Effector memory CD4-positive, alpha-beta T cell (primary cell): Measurements from ENCODE around the gene QSOX1.
"Not testable (repeated sequence)": the region's sequence is repeated elsewhere in the genome, so short reads cannot be mapped to it uniquely, and the experiment has no call there.

Experiments
- DNase-seq, 3 donors: peaks; one replicate each; pipeline ENCODE4 v3.0.0-alpha.2; 2020
- H3K27ac ChIP-seq: 2 replicates; pipeline ENCODE4 v1.7.0; 2013; ENCODE audit warnings: mild to moderate bottlenecking, low read length, moderate library complexity; ENCODE audit not compliant: insufficient read depth, poor library complexity, severe bottlenecking
- H3K27me3 ChIP-seq: replicated peaks from 2 replicates; pipeline ENCODE4 v1.7.0; 2013; ENCODE audit warnings: mild to moderate bottlenecking, low read length; ENCODE audit not compliant: insufficient read depth, control insufficient read depth, poor library complexity, severe bottlenecking
- H3K36me3 ChIP-seq: 2 replicates; pipeline ENCODE4 v1.7.0; 2013; ENCODE audit warnings: mild to moderate bottlenecking, low read length, moderate library complexity; ENCODE audit not compliant: control insufficient read depth, insufficient read depth
- H3K4me1 ChIP-seq: 2 replicates; pipeline ENCODE4 v1.7.0; 2013; ENCODE audit warnings: low read length, mild to moderate bottlenecking; ENCODE audit not compliant: control insufficient read depth, insufficient read depth, poor library complexity, severe bottlenecking
- H3K4me3 ChIP-seq: 2 replicates; pipeline ENCODE4 v1.7.0; 2013; ENCODE audit warnings: low read length, low read depth, mild to moderate bottlenecking; ENCODE audit not compliant: insufficient read depth, poor library complexity, severe bottlenecking
- H3K9me3 ChIP-seq: 2 replicates; pipeline ENCODE4 v1.7.0; 2013; ENCODE audit warnings: mild to moderate bottlenecking, low read length, moderate library complexity; ENCODE audit not compliant: control insufficient read depth

QSOX1 gene

GRCh38 chr1:180130651-180131050, 24.0 kb upstream of the QSOX1 start:
- Histone ChIP-seq H3K36me3 (no peaks in the 10 kb centered on the region), H3K9me3 (no peaks in the 10 kb centered on the region), H3K4me1 (no peaks in the 10 kb centered on the region), H3K27ac (no peak overlapping the region), H3K4me3 (no peak overlapping the region), H3K27me3 (peaks cover 5% of the 10 kb centered on the region)
- DNase-seq, result no peak

- H3K9me3 ChIP-seq, result no peaks in the 10 kb centered on the region
- no peak for DNase-seq
- no peaks in the 10 kb centered on the region for H3K36me3 ChIP-seq
- no peak overlapping the region for H3K27ac ChIP-seq
- H3K4me1 ChIP-seq, result no peaks in the 10 kb centered on the region
- peaks cover 5% of the 10 kb centered on the region for H3K27me3 ChIP-seq
- H3K4me3 ChIP-seq, result no peak overlapping the region
Measured at GRCh38 chr1:180131510-180131909, 23.2 kb upstream of the QSOX1 start.

GRCh38 chr1:180133193-180133592, 21.5 kb upstream of the QSOX1 start:
- H3K4me1 ChIP-seq, result no peaks in the 10 kb centered on the region
- no peak overlapping the region for H3K4me3 ChIP-seq
- DNase-seq, result no peak
- H3K27ac ChIP-seq, result no peak overlapping the region
- no peaks in the 10 kb centered on the region for H3K36me3 ChIP-seq
- H3K9me3 ChIP-seq, result no peaks in the 10 kb centered on the region
- H3K27me3 ChIP-seq, result peaks cover 5% of the 10 kb centered on the region

- H3K4me3 ChIP-seq, H3K4me1 ChIP-seq: not testable (repeated sequence)
Measured at GRCh38 chr1:180133688-180134087, 21.0 kb upstream of the QSOX1 start.

GRCh38 chr1:180135535-180135934, 19.1 kb upstream of the QSOX1 start:
- H3K4me3 ChIP-seq, result no peak overlapping the region
- peaks cover 5% of the 10 kb centered on the region for H3K27me3 ChIP-seq
- H3K9me3 ChIP-seq, result no peaks in the 10 kb centered on the region
- DNase-seq, result no peak
- no peaks in the 10 kb centered on the region for H3K36me3 ChIP-seq
- H3K4me1 ChIP-seq, result no peaks in the 10 kb centered on the region
- no peak overlapping the region for H3K27ac ChIP-seq

More at GRCh38 chr1:180133688-180134087, 21.0 kb upstream of the QSOX1 start:
- not testable (repeated sequence) for H3K36me3 ChIP-seq, DNase-seq, H3K9me3 ChIP-seq, H3K27me3 ChIP-seq, H3K27ac ChIP-seq

GRCh38 chr1:180136331-180136967, 18.2 kb upstream of the QSOX1 start:
- Histone ChIP-seq H3K27me3 (peaks cover 5% of the 10 kb centered on the region), H3K36me3 (no peaks in the 10 kb centered on the region), H3K9me3 (no peaks in the 10 kb centered on the region), H3K4me1 (no peaks in the 10 kb centered on the region), H3K27ac (no peak overlapping the region), H3K4me3 (no peak overlapping the region)
- no peak for DNase-seq

GRCh38 chr1:180136968-180137356, 17.7 kb upstream of the QSOX1 start:
- Histone ChIP-seq H3K4me1 (no peaks in the 10 kb centered on the region), H3K27me3 (peaks cover 5% of the 10 kb centered on the region), H3K27ac (no peak overlapping the region), H3K36me3 (no peaks in the 10 kb centered on the region), H3K4me3 (no peak overlapping the region), H3K9me3 (no peaks in the 10 kb centered on the region)
- DNase-seq, result no peak

- Histone ChIP-seq H3K9me3 (no peaks in the 10 kb centered on the region), H3K36me3 (no peaks in the 10 kb centered on the region), H3K27ac (no peak overlapping the region), H3K4me3 (no peak overlapping the region), H3K27me3 (peaks cover 5% of the 10 kb centered on the region), H3K4me1 (no peaks in the 10 kb centered on the region)
- DNase-seq, result no peak
Measured at GRCh38 chr1:180137776-180138175, 16.9 kb upstream of the QSOX1 start.

GRCh38 chr1:180141381-180141934, 13.2 kb upstream of the QSOX1 start:
- DNase-seq, result no peak
- Histone ChIP-seq H3K9me3 (no peaks in the 10 kb centered on the region), H3K27me3 (no peaks in the 10 kb centered on the region), H3K36me3 (no peaks in the 10 kb centered on the region), H3K27ac (no peak overlapping the region), H3K4me3 (no peak overlapping the region), H3K4me1 (no peaks in the 10 kb centered on the region)

GRCh38 chr1:180143359-180143758, 11.3 kb upstream of the QSOX1 start:
- Histone ChIP-seq H3K4me3 (no peak overlapping the region), H3K9me3 (no peaks in the 10 kb centered on the region), H3K27ac (no peak overlapping the region), H3K36me3 (no peaks in the 10 kb centered on the region), H3K27me3 (no peaks in the 10 kb centered on the region), H3K4me1 (no peaks in the 10 kb centered on the region)
- DNase-seq, result no peak
